Keratinocyte (primary cell): ENCODE results near the gene CPS1. TPM values are rescaled to one million over a fixed set of nuclear protein-coding genes. Genes with fewer than 3 reads are reported as not detected.

Experiments used
- DNase-seq: peaks from one replicate; pipeline ENCODE4 v3.0.0-alpha.2; 2011; ENCODE audit warnings: low read depth, missing footprints, low spot score
- FAIRE-seq: peaks from 2 replicates; lab custom pipeline; 2011; peaks lifted over from hg19 to GRCh38; lab: Jason Lieb, UNC
- H2AFZ ChIP-seq: 2 replicates; pipeline ENCODE4 v1.6.0; 2012; ENCODE audit warnings: low read length, control low read depth, inconsistent platforms; ENCODE audit not compliant: control insufficient read depth
- H3K27ac ChIP-seq: 2 replicates; pipeline ENCODE4 v1.5.1; 2011; ENCODE audit warnings: low read length; ENCODE audit not compliant: control insufficient read depth, insufficient read depth
- H3K27me3 ChIP-seq: 3 replicates; pipeline ENCODE4 v1.6.0; 2011; ENCODE audit warnings: low read length; ENCODE audit not compliant: control insufficient read depth, insufficient read depth; ENCODE audit errors: extremely low read depth
- H3K36me3 ChIP-seq, 2 experiments: 2 replicates in 1 of 2; 3 replicates in 1 of 2; pipeline ENCODE4 v1.5.1; 2011; ENCODE audit warnings: low read length in 2 of 2, mild to moderate bottlenecking in 1 of 2; ENCODE audit not compliant: control insufficient read depth in 2 of 2, insufficient read depth in 2 of 2; ENCODE audit errors: extremely low read depth in 1 of 2
- H3K4me1 ChIP-seq: 3 replicates; pipeline ENCODE4 v1.5.1; 2011; ENCODE audit warnings: low read length; ENCODE audit not compliant: control insufficient read depth, insufficient read depth; ENCODE audit errors: extremely low read depth
- H3K4me2 ChIP-seq: 3 replicates; pipeline ENCODE4 v1.6.0; 2011; ENCODE audit warnings: low read depth, low read length; ENCODE audit not compliant: control insufficient read depth, insufficient read depth; ENCODE audit errors: extremely low read depth
- H3K4me3 ChIP-seq, 3 experiments: fragments of 200-600 bp in 1 of 3; sonication (generic) in 1 of 3; 2 replicates in 2 of 3; 3 replicates in 1 of 3; pipeline ENCODE4 v1.5.1; 2011 to 2016; ENCODE audit warnings: low read length in 3 of 3, mild to moderate bottlenecking in 3 of 3, control low read depth in 2 of 3, inconsistent platforms in 1 of 3, low read depth in 1 of 3, mixed read lengths in 1 of 3, mixed run types in 1 of 3, moderate library complexity in 1 of 3; ENCODE audit not compliant: control insufficient read depth in 2 of 3, insufficient read depth in 2 of 3; ENCODE audit errors: extremely low read depth in 1 of 3
- H3K79me2 ChIP-seq: 2 replicates; pipeline ENCODE4 v1.6.0; 2012; ENCODE audit warnings: low read length; ENCODE audit not compliant: control insufficient read depth, insufficient read depth
- H3K9ac ChIP-seq: 3 replicates; pipeline ENCODE4 v1.6.0; 2011; ENCODE audit warnings: low read length; ENCODE audit not compliant: control insufficient read depth, insufficient read depth; ENCODE audit errors: extremely low read depth
- H3K9me1 ChIP-seq: 3 replicates; pipeline ENCODE4 v1.6.0; 2011; ENCODE audit warnings: low read length; ENCODE audit not compliant: control insufficient read depth, insufficient read depth; ENCODE audit errors: extremely low read depth
- H3K9me3 ChIP-seq: 2 replicates; pipeline ENCODE4 v1.5.1; 2012; ENCODE audit warnings: low read depth, low read length; ENCODE audit not compliant: control insufficient read depth
- H4K20me1 ChIP-seq: 3 replicates; pipeline ENCODE4 v1.6.0; 2011; ENCODE audit warnings: low read length; ENCODE audit not compliant: control insufficient read depth, insufficient read depth; ENCODE audit errors: extremely low read depth
- CTCF ChIP-seq, 3 experiments: IDR thresholded peaks in 1 of 3; conservative IDR thresholded peaks in 1 of 3; optimal IDR thresholded peaks in 1 of 3; 2 replicates in 2 of 3; 3 replicates in 1 of 3; pipeline versions ENCODE3 to v1.5.1; 2011; ENCODE audit warnings: low read length in 3 of 3, mild to moderate bottlenecking in 3 of 3, moderate library complexity in 2 of 3, control low read depth in 1 of 3, inconsistent platforms in 1 of 3; ENCODE audit not compliant: insufficient read depth in 2 of 3; ENCODE audit errors: extremely low read depth in 1 of 3
- EZH2 ChIP-seq: IDR thresholded peaks from one replicate; pipeline ENCODE4 v1.6.1; 2012; ENCODE audit warnings: inconsistent platforms, mild to moderate bottlenecking, low read length, moderate library complexity
- dilution Hi-C: fragments of 300-500 bp; cut with MboI; formaldehyde crosslinking; loops from one replicate; pipeline ENCODE4 v1.7.0; 2020; ENCODE audit warnings: low sequenced_read_pairs; ENCODE audit not compliant: extremely low pct_ligation_motif_present
- polyA plus RNA-seq, 5 experiments: library from polyadenylated mRNA; depleted of rRNA in 3 of 5; stranded (reverse) in 3 of 5; stranded (forward) in 1 of 5; unstranded in 1 of 5; fragments of >200 nt; gene quantifications; 1 replicate in 1 of 5; 2 replicates in 3 of 5; 3 replicates in 1 of 5; pipeline versions ENCODE4 v1.2.1 to v1.2.3, GENCODE V29; 2011 to 2012; ENCODE audit warnings: missing spikeins in 2 of 5, low read depth in 1 of 5, low replicate concordance in 1 of 5

CPS1 gene
- polyA plus RNA-seq, 1 donor (not counting 4 experiments of a cell fraction or from before 2014, with no cell fraction given), result 33.0 TPM

GRCh38 chr2:210718503-210718902 lies 162.1 kb downstream of the CPS1 start:
- H3K4me2 ChIP-seq, result no peak overlapping the region
- H3K9me1 ChIP-seq, result no peaks in the 10 kb centered on the region
- H3K4me1 ChIP-seq, result no peaks in the 10 kb centered on the region
- H3K27ac ChIP-seq, result no peak overlapping the region
- FAIRE-seq (no peak), DNase-seq (no peak)
- no peaks in the 10 kb centered on the region for H3K36me3 ChIP-seq
- no peaks in the 10 kb centered on the region for H3K79me2 ChIP-seq
- no peaks in the 10 kb centered on the region for H3K27me3 ChIP-seq
- H4K20me1 ChIP-seq, result no peaks in the 10 kb centered on the region
- dilution Hi-C loops, result no loop called here
- TF ChIP-seq EZH2 (no peak), CTCF (optimal IDR thresholded peaks at IDR 0.05 in 1 of 3, IDR thresholded peaks at IDR 0.05 in 1 of 3, conservative IDR thresholded peaks at IDR 0.05 in 1 of 3; ENCODE audit: extremely low read depth in 1 of 3, insufficient read depth in 2 of 3, low read length in 3 of 3) (no peak)
- no peaks in the 10 kb centered on the region for H3K9me3 ChIP-seq
- no peak overlapping the region for H2AFZ ChIP-seq
- H3K4me3 ChIP-seq, result no peak overlapping the region
- H3K9ac ChIP-seq, result no peak overlapping the region

- Histone ChIP-seq H3K9me3 (no peaks in the 10 kb centered on the region), H4K20me1 (no peaks in the 10 kb centered on the region), H3K36me3 (no peaks in the 10 kb centered on the region), H3K27ac (no peak overlapping the region), H3K4me1 (no peaks in the 10 kb centered on the region), H3K27me3 (no peaks in the 10 kb centered on the region), H3K9me1 (no peaks in the 10 kb centered on the region), H3K4me2 (no peak overlapping the region), H3K9ac (no peak overlapping the region), H2AFZ (no peak overlapping the region), H3K4me3 (no peak overlapping the region), H3K79me2 (no peaks in the 10 kb centered on the region)
- DNase-seq, result no peak
- TF ChIP-seq CTCF (optimal IDR thresholded peaks at IDR 0.05 in 1 of 3, IDR thresholded peaks at IDR 0.05 in 1 of 3, conservative IDR thresholded peaks at IDR 0.05 in 1 of 3; ENCODE audit: extremely low read depth in 1 of 3, insufficient read depth in 2 of 3, low read length in 3 of 3) (no peak), EZH2 (no peak)
- dilution Hi-C loops, result no loop called here
- FAIRE-seq, result no peak
These were observed 165.7 kb downstream of the CPS1 start for GRCh38 chr2:210722092-210722491.
